Smooth muscle cell (in vitro differentiated cells): ENCODE results near the gene UBN1. TPM values are rescaled to one million over a fixed set of nuclear protein-coding genes. Genes with fewer than 3 reads are reported as not detected.

Experiments
- DNase-seq: peaks from one replicate; lab custom pipeline; 2025; ENCODE audit not compliant: unreplicated experiment; lab: John Stamatoyannopoulos, UW
- H2AFZ ChIP-seq: fragments of 200-600 bp; sonication (generic); 2 replicates; pipeline ENCODE4 v1.6.0; 2016; ENCODE audit warnings: antibody characterized with exemption, low read depth, mild to moderate bottlenecking
- H3F3A ChIP-seq: fragments of 200-600 bp; sonication (generic); 2 replicates; pipeline ENCODE4 v1.6.0; 2017; ENCODE audit warnings: antibody characterized with exemption, low read depth
- H3K27ac ChIP-seq: fragments of 200-600 bp; sonication (generic); 2 replicates; pipeline ENCODE4 v1.5.1; 2016; ENCODE audit warnings: low read depth, mild to moderate bottlenecking
- H3K27me3 ChIP-seq: fragments of 200-600 bp; sonication (generic); 2 replicates; pipeline ENCODE4 v1.6.1; 2016; ENCODE audit warnings: low read depth, mild to moderate bottlenecking
- H3K36me3 ChIP-seq: fragments of 200-600 bp; sonication (generic); 2 replicates; pipeline ENCODE4 v1.5.1; 2016; ENCODE audit warnings: low read depth
- H3K4me1 ChIP-seq: fragments of 200-600 bp; sonication (generic); 2 replicates; pipeline ENCODE4 v1.5.1; 2016; ENCODE audit warnings: low read depth
- H3K4me2 ChIP-seq: fragments of 200-600 bp; sonication (generic); 2 replicates; pipeline ENCODE4 v1.6.0; 2016; ENCODE audit warnings: mild to moderate bottlenecking
- H3K4me3 ChIP-seq: fragments of 200-600 bp; sonication (generic); 2 replicates; pipeline ENCODE4 v1.5.1; 2016; ENCODE audit warnings: mild to moderate bottlenecking
- H3K79me2 ChIP-seq: fragments of 200-600 bp; sonication (generic); 2 replicates; pipeline ENCODE4 v1.6.0; 2016; ENCODE audit warnings: low read depth, mild to moderate bottlenecking
- H3K9ac ChIP-seq: fragments of 200-600 bp; sonication (generic); 2 replicates; pipeline ENCODE4 v1.6.0; 2016; ENCODE audit warnings: low read depth
- H3K9me3 ChIP-seq: fragments of 200-600 bp; sonication (generic); replicated peaks from 2 replicates; pipeline ENCODE4 v1.5.1; 2016; ENCODE audit warnings: low read depth
- H4K20me1 ChIP-seq: fragments of 200-600 bp; sonication (generic); 2 replicates; pipeline ENCODE4 v1.6.0; 2016; ENCODE audit warnings: low read depth
- CTCF ChIP-seq: fragments of 200-600 bp; sonication (generic); IDR thresholded peaks from 2 replicates; pipeline ENCODE4 v1.5.1; 2017; ENCODE audit warnings: borderline replicate concordance, mild to moderate bottlenecking, antibody characterized with exemption; ENCODE audit not compliant: insufficient read depth, poor library complexity, severe bottlenecking
- WGBS: methylation state at CpG from one replicate; pipeline ENCODE4 v1.1.7; 2016; ENCODE audit warnings: low lambda C conversion rate; 5-methylcytosine and 5-hydroxymethylcytosine counted together
- polyA plus RNA-seq: library from polyadenylated mRNA; unstranded; fragments of >200 nt; fragmentation: Nextera tagmentation; extraction: Ambion mirVana; gene quantifications from 2 replicates; pipeline ENCODE4 v1.2.1, GENCODE V29; 2016
- total RNA-seq: library from RNA; depleted of rRNA; stranded (reverse); fragments of >200 nt; gene quantifications from 2 replicates; pipeline ENCODE4 v1.2.3, GENCODE V29; 2014

UBN1 gene
- total and polyA plus RNA-seq, 2 experiments from 2014 or later, result 16.2 to 29.7 TPM

- no peaks in the 10 kb centered on the region for H3K9me3 ChIP-seq
- H3F3A ChIP-seq, result no peaks in the 10 kb centered on the region
- whole genome bisulfite sequencing, result 45% methylated on average over 4 of the region's 4 CpGs
- DNase-seq, result no peak
- no peak overlapping the region for H3K9ac ChIP-seq
- no peak overlapping the region for H3K4me2 ChIP-seq
- no peaks in the 10 kb centered on the region for H4K20me1 ChIP-seq
- no peaks in the 10 kb centered on the region for H3K79me2 ChIP-seq
- H3K27me3 ChIP-seq, result no peaks in the 10 kb centered on the region
- H3K4me1 ChIP-seq, result no peaks in the 10 kb centered on the region
- no peak for TF ChIP-seq CTCF
- no peak overlapping the region for H3K4me3 ChIP-seq
- no peak overlapping the region for H2AFZ ChIP-seq
- no peaks in the 10 kb centered on the region for H3K36me3 ChIP-seq
- no peak overlapping the region for H3K27ac ChIP-seq
Observed at GRCh38 chr16:4917117-4917516, 69.8 kb downstream of the UBN1 start.

- Histone ChIP-seq H3K79me2 (no peaks in the 10 kb centered on the region), H3K27me3 (no peaks in the 10 kb centered on the region), H3K4me1 (no peaks in the 10 kb centered on the region), H2AFZ (no peak overlapping the region), H4K20me1 (no peaks in the 10 kb centered on the region), H3K9ac (no peak overlapping the region), H3K4me2 (no peak overlapping the region), H3F3A (no peaks in the 10 kb centered on the region), H3K4me3 (no peak overlapping the region), H3K36me3 (no peaks in the 10 kb centered on the region), H3K9me3 (no peaks in the 10 kb centered on the region), H3K27ac (peak overlapping the region; percentile 52)
- TF ChIP-seq CTCF, result no peak
- WGBS, result 49% methylated on average over 12 of the region's 13 CpGs
- no peak for DNase-seq
Observed at GRCh38 chr16:4918781-4919251, 71.5 kb downstream of the UBN1 start.

- Histone ChIP-seq H3K36me3 (no peaks in the 10 kb centered on the region), H2AFZ (no peak overlapping the region), H3K9ac (no peak overlapping the region), H4K20me1 (no peaks in the 10 kb centered on the region), H3K79me2 (no peaks in the 10 kb centered on the region), H3K27me3 (no peaks in the 10 kb centered on the region), H3K4me3 (no peak overlapping the region), H3K9me3 (no peaks in the 10 kb centered on the region), H3K4me2 (no peak overlapping the region), H3K27ac (no peak overlapping the region), H3K4me1 (no peaks in the 10 kb centered on the region), H3F3A (no peaks in the 10 kb centered on the region)
- WGBS, result 66% methylated on average over 5 of the region's 5 CpGs
- no peak for TF ChIP-seq CTCF
- no peak for DNase-seq
Observed at GRCh38 chr16:4920826-4921225, 73.5 kb downstream of the UBN1 start.

GRCh38 chr16:4922721-4923342 is 75.6 kb downstream of the UBN1 start:
- Histone ChIP-seq H3K4me2 (no peak overlapping the region), H3K27me3 (no peaks in the 10 kb centered on the region), H3K27ac (no peak overlapping the region), H3K36me3 (no peaks in the 10 kb centered on the region), H3K9ac (no peak overlapping the region), H3K4me1 (no peaks in the 10 kb centered on the region), H3F3A (no peaks in the 10 kb centered on the region), H3K4me3 (no peak overlapping the region), H2AFZ (no peak overlapping the region), H4K20me1 (no peaks in the 10 kb centered on the region), H3K9me3 (peaks cover 7% of the 10 kb centered on the region), H3K79me2 (no peaks in the 10 kb centered on the region)
- 62% methylated on average over 18 of the region's 18 CpGs for WGBS
- no peak for TF ChIP-seq CTCF
- no peak for DNase-seq
